ENCODE data around the gene EBLN2.
A peak's percentile ranks its signal among the peaks of the same experiment; 100 is the strongest.
"Not testable (repeated sequence)": the region's sequence is repeated elsewhere in the genome, so short reads cannot be mapped to it uniquely, and the experiment has no call there.

EBLN2 gene

GRCh38 chr3:73066243-73066642, 4.8 kb downstream of the EBLN2 start:
- DNase-seq (ENCODE audit: low read depth), result not testable (repeated sequence)

GRCh38 chr3:73068419-73068818, 7.0 kb downstream of the EBLN2 start:
- DNase-seq (ENCODE audit: low read depth), result no peak

- no peak for DNase-seq (ENCODE audit: low read depth)
Observed at GRCh38 chr3:73069187-73069586, 7.7 kb downstream of the EBLN2 start.

GRCh38 chr3:73069775-73070444, 8.5 kb downstream of the EBLN2 start:
- no peak for DNase-seq (ENCODE audit: low read depth)

GRCh38 chr3:73070675-73071575, 9.5 kb downstream of the EBLN2 start:
- DNase-seq (ENCODE audit: low read depth), result no peak

- no peak for DNase-seq (ENCODE audit: low read depth)
Observed at GRCh38 chr3:73071952-73072351, 10.5 kb downstream of the EBLN2 start.

- DNase-seq (ENCODE audit: low read depth), result no peak
Observed at GRCh38 chr3:73072634-73073033, 11.2 kb downstream of the EBLN2 start.

GRCh38 chr3:73073091-73073707, 11.7 kb downstream of the EBLN2 start:
- DNase-seq (ENCODE audit: low read depth), result no peak

- no peak for DNase-seq (ENCODE audit: low read depth)
Observed at GRCh38 chr3:73074781-73075180, 13.3 kb downstream of the EBLN2 start.

- no peak for DNase-seq (ENCODE audit: low read depth)
Observed at GRCh38 chr3:73080216-73080966, 18.9 kb downstream of the EBLN2 start.

- DNase-seq (ENCODE audit: low read depth), result no peak
Observed at GRCh38 chr3:73081140-73081539, 19.7 kb downstream of the EBLN2 start.

GRCh38 chr3:73084170-73084569, 22.7 kb downstream of the EBLN2 start:
- no peak for DNase-seq (ENCODE audit: low read depth)

GRCh38 chr3:73086071-73086494, 24.6 kb downstream of the EBLN2 start:
- peak; percentile 3 for DNase-seq (ENCODE audit: low read depth)

- DNase-seq (ENCODE audit: low read depth), result no peak
Observed at GRCh38 chr3:73094129-73094528, 32.7 kb downstream of the EBLN2 start.

- DNase-seq (ENCODE audit: low read depth), result no peak
Observed at GRCh38 chr3:73094951-73095350, 33.5 kb downstream of the EBLN2 start.

- no peak for DNase-seq (ENCODE audit: low read depth)
Observed at GRCh38 chr3:73096169-73096568, 34.7 kb downstream of the EBLN2 start.

- no peak for DNase-seq (ENCODE audit: low read depth)
Observed at GRCh38 chr3:73098026-73098425, 36.6 kb downstream of the EBLN2 start.

GRCh38 chr3:73098873-73099272, 37.4 kb downstream of the EBLN2 start:
- DNase-seq (ENCODE audit: low read depth), result no peak

- DNase-seq (ENCODE audit: low read depth), result peak; percentile 75
Observed at GRCh38 chr3:73100741-73101559, 39.5 kb downstream of the EBLN2 start.

GRCh38 chr3:73101881-73102280, 40.4 kb downstream of the EBLN2 start:
- no peak for DNase-seq (ENCODE audit: low read depth)

- DNase-seq (ENCODE audit: low read depth), result no peak
Observed at GRCh38 chr3:73107215-73107614, 45.8 kb downstream of the EBLN2 start.

All from stimulated activated CD8-positive, alpha-beta memory T cell treated with anti-CD3 and anti-CD28 coated beads, Interleukin-15, amount 100 ng/mL, for 1 hour (primary cell).